H1 (cell line): ENCODE data around the gene PTGIS. TPM values are rescaled to one million over a fixed set of nuclear protein-coding genes. Genes with fewer than 3 reads are reported as not detected.

Experiments used
- CTBP2 ChIP-seq: IDR thresholded peaks from 2 replicates; pipeline ENCODE4 v1.7.0; 2011; ENCODE audit warnings: borderline replicate concordance, mild to moderate bottlenecking, moderate library complexity, mixed read lengths, low read length; ENCODE audit not compliant: insufficient read depth, insufficient read length
- polyA plus RNA-seq, 7 experiments: library from polyadenylated mRNA; depleted of rRNA in 3 of 7; stranded (reverse) in 5 of 7; unstranded in 2 of 7; fragments of >200 nt in 5 of 7; fragments of 200-250 nt in 2 of 7; gene quantifications; 1 replicate in 5 of 7; 2 replicates in 1 of 7; 4 replicates in 1 of 7; pipeline versions ENCODE4 v1.2.1 to v1.2.3, GENCODE V29; 2011 to 2013; ENCODE audit warnings: missing spikeins in 2 of 7, mixed read lengths in 2 of 7
- total RNA-seq: library from RNA; stranded (reverse); fragmentation: NEBNext Ultra II Directional; extraction: Animal tissue kit (Norgen Biotek cat#: 25700); gene quantifications from 2 replicates; pipeline ENCODE4 v1.2.1, GENCODE V29; 2021
- TF ChIP-seq, protein P1 (sequence below): fragments of 300-600 bp; sonication (generic); IDR thresholded peaks from 2 replicates; pipeline ENCODE4 v1.7.1; 2012; ENCODE audit warnings: low read length, moderate library complexity, mild to moderate bottlenecking, inconsistent platforms; ENCODE audit not compliant: insufficient replicate concordance

PTGIS gene
- total and polyA plus RNA-seq, 2 of the 8 experiments (the other 6 are each of a cell fraction or from before 2014, with no cell fraction given) = 29.9 to 35.5 TPM

GRCh38 chr20:49616154-49617007 is 48.4 kb upstream of the PTGIS start (continued):
- TF ChIP-seq, protein P1, sequence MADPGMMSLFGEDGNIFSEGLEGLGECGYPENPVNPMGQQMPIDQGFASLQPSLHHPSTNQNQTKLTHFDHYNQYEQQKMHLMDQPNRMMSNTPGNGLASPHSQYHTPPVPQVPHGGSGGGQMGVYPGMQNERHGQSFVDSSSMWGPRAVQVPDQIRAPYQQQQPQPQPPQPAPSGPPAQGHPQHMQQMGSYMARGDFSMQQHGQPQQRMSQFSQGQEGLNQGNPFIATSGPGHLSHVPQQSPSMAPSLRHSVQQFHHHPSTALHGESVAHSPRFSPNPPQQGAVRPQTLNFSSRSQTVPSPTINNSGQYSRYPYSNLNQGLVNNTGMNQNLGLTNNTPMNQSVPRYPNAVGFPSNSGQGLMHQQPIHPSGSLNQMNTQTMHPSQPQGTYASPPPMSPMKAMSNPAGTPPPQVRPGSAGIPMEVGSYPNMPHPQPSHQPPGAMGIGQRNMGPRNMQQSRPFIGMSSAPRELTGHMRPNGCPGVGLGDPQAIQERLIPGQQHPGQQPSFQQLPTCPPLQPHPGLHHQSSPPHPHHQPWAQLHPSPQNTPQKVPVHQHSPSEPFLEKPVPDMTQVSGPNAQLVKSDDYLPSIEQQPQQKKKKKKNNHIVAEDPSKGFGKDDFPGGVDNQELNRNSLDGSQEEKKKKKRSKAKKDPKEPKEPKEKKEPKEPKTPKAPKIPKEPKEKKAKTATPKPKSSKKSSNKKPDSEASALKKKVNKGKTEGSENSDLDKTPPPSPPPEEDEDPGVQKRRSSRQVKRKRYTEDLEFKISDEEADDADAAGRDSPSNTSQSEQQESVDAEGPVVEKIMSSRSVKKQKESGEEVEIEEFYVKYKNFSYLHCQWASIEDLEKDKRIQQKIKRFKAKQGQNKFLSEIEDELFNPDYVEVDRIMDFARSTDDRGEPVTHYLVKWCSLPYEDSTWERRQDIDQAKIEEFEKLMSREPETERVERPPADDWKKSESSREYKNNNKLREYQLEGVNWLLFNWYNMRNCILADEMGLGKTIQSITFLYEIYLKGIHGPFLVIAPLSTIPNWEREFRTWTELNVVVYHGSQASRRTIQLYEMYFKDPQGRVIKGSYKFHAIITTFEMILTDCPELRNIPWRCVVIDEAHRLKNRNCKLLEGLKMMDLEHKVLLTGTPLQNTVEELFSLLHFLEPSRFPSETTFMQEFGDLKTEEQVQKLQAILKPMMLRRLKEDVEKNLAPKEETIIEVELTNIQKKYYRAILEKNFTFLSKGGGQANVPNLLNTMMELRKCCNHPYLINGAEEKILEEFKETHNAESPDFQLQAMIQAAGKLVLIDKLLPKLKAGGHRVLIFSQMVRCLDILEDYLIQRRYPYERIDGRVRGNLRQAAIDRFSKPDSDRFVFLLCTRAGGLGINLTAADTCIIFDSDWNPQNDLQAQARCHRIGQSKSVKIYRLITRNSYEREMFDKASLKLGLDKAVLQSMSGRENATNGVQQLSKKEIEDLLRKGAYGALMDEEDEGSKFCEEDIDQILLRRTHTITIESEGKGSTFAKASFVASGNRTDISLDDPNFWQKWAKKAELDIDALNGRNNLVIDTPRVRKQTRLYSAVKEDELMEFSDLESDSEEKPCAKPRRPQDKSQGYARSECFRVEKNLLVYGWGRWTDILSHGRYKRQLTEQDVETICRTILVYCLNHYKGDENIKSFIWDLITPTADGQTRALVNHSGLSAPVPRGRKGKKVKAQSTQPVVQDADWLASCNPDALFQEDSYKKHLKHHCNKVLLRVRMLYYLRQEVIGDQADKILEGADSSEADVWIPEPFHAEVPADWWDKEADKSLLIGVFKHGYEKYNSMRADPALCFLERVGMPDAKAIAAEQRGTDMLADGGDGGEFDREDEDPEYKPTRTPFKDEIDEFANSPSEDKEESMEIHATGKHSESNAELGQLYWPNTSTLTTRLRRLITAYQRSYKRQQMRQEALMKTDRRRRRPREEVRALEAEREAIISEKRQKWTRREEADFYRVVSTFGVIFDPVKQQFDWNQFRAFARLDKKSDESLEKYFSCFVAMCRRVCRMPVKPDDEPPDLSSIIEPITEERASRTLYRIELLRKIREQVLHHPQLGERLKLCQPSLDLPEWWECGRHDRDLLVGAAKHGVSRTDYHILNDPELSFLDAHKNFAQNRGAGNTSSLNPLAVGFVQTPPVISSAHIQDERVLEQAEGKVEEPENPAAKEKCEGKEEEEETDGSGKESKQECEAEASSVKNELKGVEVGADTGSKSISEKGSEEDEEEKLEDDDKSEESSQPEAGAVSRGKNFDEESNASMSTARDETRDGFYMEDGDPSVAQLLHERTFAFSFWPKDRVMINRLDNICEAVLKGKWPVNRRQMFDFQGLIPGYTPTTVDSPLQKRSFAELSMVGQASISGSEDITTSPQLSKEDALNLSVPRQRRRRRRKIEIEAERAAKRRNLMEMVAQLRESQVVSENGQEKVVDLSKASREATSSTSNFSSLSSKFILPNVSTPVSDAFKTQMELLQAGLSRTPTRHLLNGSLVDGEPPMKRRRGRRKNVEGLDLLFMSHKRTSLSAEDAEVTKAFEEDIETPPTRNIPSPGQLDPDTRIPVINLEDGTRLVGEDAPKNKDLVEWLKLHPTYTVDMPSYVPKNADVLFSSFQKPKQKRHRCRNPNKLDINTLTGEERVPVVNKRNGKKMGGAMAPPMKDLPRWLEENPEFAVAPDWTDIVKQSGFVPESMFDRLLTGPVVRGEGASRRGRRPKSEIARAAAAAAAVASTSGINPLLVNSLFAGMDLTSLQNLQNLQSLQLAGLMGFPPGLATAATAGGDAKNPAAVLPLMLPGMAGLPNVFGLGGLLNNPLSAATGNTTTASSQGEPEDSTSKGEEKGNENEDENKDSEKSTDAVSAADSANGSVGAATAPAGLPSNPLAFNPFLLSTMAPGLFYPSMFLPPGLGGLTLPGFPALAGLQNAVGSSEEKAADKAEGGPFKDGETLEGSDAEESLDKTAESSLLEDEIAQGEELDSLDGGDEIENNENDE = no peak
- TF ChIP-seq CTBP2 = no peak
